Activated CD8-positive, alpha-beta T cell treated with anti-CD3 and anti-CD28 coated beads for 36 hours (primary cell): Measurements from ENCODE around the gene RMRP. TPM values are rescaled to one million over a fixed set of nuclear protein-coding genes. Genes with fewer than 3 reads are reported as not detected.

Experiments
- ATAC-seq: fragments of 200-7000 bp; cut with Tn5 transposase; one replicate; pipeline ENCODE4 v1.10.0; 2021; ENCODE audit warnings: mild to moderate bottlenecking, moderate library complexity
- CTCF ChIA-PET: fragments of 350-600 bp; sonication (Branson Sonifier 250); formaldehyde crosslinking; loops from one replicate; lab custom pipeline; 2021; ENCODE audit warnings: antibody characterized with exemption; lab: Charles Lee
- POLR2A ChIA-PET: fragments of 350-600 bp; sonication (Branson Sonifier 250); formaldehyde crosslinking; loops from one replicate; lab custom pipeline; 2021; ENCODE audit warnings: antibody characterized with exemption; lab: Charles Lee
- DNase-seq: peaks from one replicate; pipeline ENCODE4 v3.0.0-alpha.2; 2020
- H3K27ac Mint-ChIP-seq: one replicate; pipeline ENCODE4 v1.8.0; 2021; ENCODE audit warnings: mild to moderate bottlenecking, mixed read lengths
- H3K27me3 Mint-ChIP-seq: one replicate; pipeline ENCODE4 v1.8.0; 2021; ENCODE audit warnings: mixed read lengths
- H3K36me3 Mint-ChIP-seq: one replicate; pipeline ENCODE4 v1.8.0; 2021; ENCODE audit warnings: low read depth, mixed read lengths
- H3K4me1 Mint-ChIP-seq: one replicate; pipeline ENCODE4 v1.8.0; 2021; ENCODE audit warnings: low read depth, mixed read lengths
- H3K4me3 Mint-ChIP-seq: one replicate; pipeline ENCODE4 v1.8.0; 2021; ENCODE audit warnings: mild to moderate bottlenecking, moderate library complexity, mixed read lengths
- H3K9me3 Mint-ChIP-seq: one replicate; pipeline ENCODE4 v1.8.0; 2021; ENCODE audit warnings: mixed read lengths
- CTCF ChIP-seq: fragments of 200-600 bp; IDR thresholded peaks from one replicate; pipeline ENCODE4 v1.8.0; 2022; ENCODE audit warnings: antibody characterized with exemption, mild to moderate bottlenecking
- intact Hi-C: fragments of 100-400 bp; cut with micrococcal nuclease; formaldehyde crosslinking; loops from one replicate; pipeline ENCODE4 v1.10.0; 2022
- total RNA-seq, 2 experiments: library from RNA; stranded (reverse); gene quantifications; one replicate each; pipeline ENCODE4 v1.2.3, GENCODE V29; 2021

Gene RMRP
- total RNA-seq, 2 experiments from 2014 or later, result 13,164 to 13,311 TPM

DNA sequence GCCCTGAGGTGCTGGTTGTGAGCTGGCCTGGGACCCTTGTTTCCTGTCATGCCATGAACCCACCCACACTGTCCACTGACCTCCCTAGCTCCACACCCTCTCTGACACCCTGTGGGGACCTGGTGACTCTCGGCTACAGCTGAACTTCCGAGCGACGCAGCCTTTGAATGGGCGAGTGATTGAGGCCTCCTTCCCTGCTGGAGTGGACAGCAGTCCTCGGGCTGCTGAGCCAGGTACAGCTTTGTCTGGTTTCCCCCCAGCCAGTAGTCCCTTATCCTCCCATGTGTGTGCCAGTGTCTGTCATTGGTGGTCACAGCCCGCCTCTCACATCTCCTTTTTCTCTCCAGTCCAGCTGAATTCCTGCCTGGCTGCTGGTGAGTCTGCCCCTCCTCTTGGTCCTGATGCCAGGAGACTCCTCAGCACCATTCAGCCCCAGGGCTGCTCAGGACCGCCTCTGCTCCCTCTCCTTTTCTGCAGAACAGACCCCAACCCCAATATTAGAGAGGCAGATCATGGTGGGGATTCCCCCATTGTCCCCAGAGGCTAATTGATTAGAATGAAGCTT is 22.0 kb upstream of the RMRP start:
- H3K9me3 Mint-ChIP-seq, result no peaks in the 10 kb centered on the region
- TF ChIP-seq CTCF, result no peak
- H3K27me3 Mint-ChIP-seq, result peaks cover 4% of the 10 kb centered on the region
- no peak for DNase-seq
- peaks cover 8% of the 10 kb centered on the region for H3K4me1 Mint-ChIP-seq
- H3K27ac Mint-ChIP-seq, result no peak overlapping the region
- CTCF ChIA-PET, result interaction anchor here (1.0 to 10.8 kb wide), 3 partner anchors 17 to 48 kb away, joined by 3 to 106 read pairs (median 7); partner anchors contain the start of genes CCDC107 and RMRP
- H3K4me3 Mint-ChIP-seq, result no peak overlapping the region
- intact Hi-C loops, result no loop called here
- POLR2A ChIA-PET, result interaction anchor here (1.1 to 1.2 kb wide), 2 partner anchors 17 to 42 kb away, joined by 3 read pairs; no protein-coding TSS in a partner anchor
- no peaks in the 10 kb centered on the region for H3K36me3 Mint-ChIP-seq
- ATAC-seq, result no peak

- ChIA-PET POLR2A (no interaction called here), CTCF (interaction anchor here (2.1 to 10.8 kb wide), 2 partner anchors 18 to 21 kb away, joined by 7 to 106 read pairs; partner anchors contain the start of genes CCDC107 and RMRP)
- no peak overlapping the region for H3K27ac Mint-ChIP-seq
- H3K9me3 Mint-ChIP-seq, result no peaks in the 10 kb centered on the region
- DNase-seq, result no peak
- peaks cover 9% of the 10 kb centered on the region for H3K27me3 Mint-ChIP-seq
- H3K4me1 Mint-ChIP-seq, result peaks cover 13% of the 10 kb centered on the region
- H3K4me3 Mint-ChIP-seq, result no peak overlapping the region
- intact Hi-C loops, result no loop called here
- TF ChIP-seq CTCF, result no peak
- H3K36me3 Mint-ChIP-seq, result no peaks in the 10 kb centered on the region
- ATAC-seq, result no peak
Observed at GRCh38 chr9:35679091-35679490, 21.3 kb upstream of the RMRP start.

DNA sequence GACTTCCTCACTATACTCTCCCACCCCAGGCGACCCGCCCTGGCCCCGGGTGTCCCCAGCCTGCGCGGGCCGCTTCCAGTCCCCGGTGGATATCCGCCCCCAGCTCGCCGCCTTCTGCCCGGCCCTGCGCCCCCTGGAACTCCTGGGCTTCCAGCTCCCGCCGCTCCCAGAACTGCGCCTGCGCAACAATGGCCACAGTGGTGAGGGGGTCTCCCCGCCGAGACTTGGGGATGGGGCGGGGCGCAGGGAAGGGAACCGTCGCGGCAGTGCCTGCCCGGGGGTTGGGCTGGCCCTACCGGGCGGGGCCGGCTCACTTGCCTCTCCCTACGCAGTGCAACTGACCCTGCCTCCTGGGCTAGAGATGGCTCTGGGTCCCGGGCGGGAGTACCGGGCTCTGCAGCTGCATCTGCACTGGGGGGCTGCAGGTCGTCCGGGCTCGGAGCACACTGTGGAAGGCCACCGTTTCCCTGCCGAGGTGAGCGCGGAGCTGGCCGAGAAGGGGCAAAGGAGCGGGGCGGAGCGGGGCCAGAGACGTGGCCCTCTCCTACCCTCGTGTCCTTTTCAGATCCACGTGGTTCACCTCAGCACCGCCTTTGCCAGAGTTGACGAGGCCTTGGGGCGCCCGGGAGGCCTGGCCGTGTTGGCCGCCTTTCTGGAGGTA is 18.0 kb upstream of the RMRP start:
- TF ChIP-seq CTCF, result no peak
- Mint-ChIP-seq H3K4me3 (peak overlapping the region; percentile 64), H3K9me3 (no peaks in the 10 kb centered on the region), H3K36me3 (no peaks in the 10 kb centered on the region), H3K27ac (no peak overlapping the region), H3K27me3 (peaks cover 9% of the 10 kb centered on the region), H3K4me1 (peaks cover 13% of the 10 kb centered on the region)
- DNase-seq (peak; percentile 57), ATAC-seq (peak; percentile 86)
- intact Hi-C loops, result no loop called here
- ChIA-PET CTCF (interaction anchor here (1.0 to 24.5 kb wide), 7 partner anchors 12 to 72 kb away, joined by 3 to 313 read pairs (median 5); partner anchors contain the start of genes CCDC107, RMRP and TPM2), POLR2A (interaction anchor here (0.7 to 1.8 kb wide), 4 partner anchors 9 to 16 kb away, joined by 3 to 10 read pairs (median 4); partner anchors contain the start of gene ARHGEF39)

- no peak for DNase-seq
- POLR2A ChIA-PET, result interaction anchor here (0.7 to 1.8 kb wide), 4 partner anchors 9 to 17 kb away, joined by 3 to 10 read pairs (median 4); partner anchors contain the start of gene ARHGEF39
- peak overlapping the region; percentile 64 for H3K4me3 Mint-ChIP-seq
Observed at GRCh38 chr9:35675204-35675603, 17.4 kb upstream of the RMRP start.

More at GRCh38 chr9:35675204-35675603, 17.4 kb upstream of the RMRP start:
- intact Hi-C loops, result no loop called here
- Mint-ChIP-seq H3K9me3 (no peaks in the 10 kb centered on the region), H3K27ac (no peak overlapping the region), H3K27me3 (peaks cover 9% of the 10 kb centered on the region), H3K4me1 (peaks cover 13% of the 10 kb centered on the region), H3K36me3 (no peaks in the 10 kb centered on the region)
- no peak for TF ChIP-seq CTCF
- CTCF ChIA-PET, result interaction anchor here (1.0 to 24.5 kb wide), 7 partner anchors 11 to 71 kb away, joined by 3 to 313 read pairs (median 5); partner anchors contain the start of genes CCDC107, RMRP and TPM2
- ATAC-seq, result no peak
